Adrenal gland (tissue), 12 donors: ENCODE data around the gene ATP2B3. TPM values are rescaled to one million over a fixed set of nuclear protein-coding genes. Genes with fewer than 3 reads are reported as not detected.

Experiments used
- DNase-seq, 7 donors: peaks; one replicate each; pipeline ENCODE4 v3.0.0-alpha.2; 2019 to 2020
- H3K27ac ChIP-seq, 5 donors: fragments of 200-600 bp; sonication (generic) in 4 of 5; 1 replicate in 3 of 5; 2 replicates in 2 of 5; pipeline versions ENCODE4 v1.5.1 to v1.8.0; 2016 to 2020; ENCODE audit warnings: mild to moderate bottlenecking in 1 of 5
- H3K27me3 ChIP-seq: fragments of 200-600 bp; 2 replicates; pipeline ENCODE4 v1.8.0; 2021
- H3K36me3 ChIP-seq, 2 donors: fragments of 200-600 bp; replicated peaks in 1 of 2; 1 replicate in 1 of 2; 2 replicates in 1 of 2; pipeline versions ENCODE4 v1.5.1 to v1.8.0; 2018 to 2022
- H3K4me1 ChIP-seq, 2 donors: fragments of 200-600 bp; replicated peaks in 1 of 2; 1 replicate in 1 of 2; 2 replicates in 1 of 2; pipeline versions ENCODE4 v1.5.1 to v1.8.0; 2018 to 2021
- H3K4me3 ChIP-seq, 4 donors: fragments of 200-600 bp; sonication (generic) in 3 of 4; one replicate each; pipeline ENCODE4 v1.5.1; 2016 to 2018
- H3K9me3 ChIP-seq, 3 donors: fragments of 200-600 bp; sonication (generic) in 1 of 3; replicated peaks in 1 of 3; 1 replicate in 2 of 3; 2 replicates in 1 of 3; pipeline versions ENCODE4 v1.5.1 to v1.8.0; 2016 to 2021
- POLR2A ChIP-seq, 2 donors: fragments of 450-650 bp; IDR thresholded peaks; one replicate each; pipeline ENCODE4 v1.6.1; 2017; ENCODE audit warnings: antibody characterized with exemption in 2 of 2, mild to moderate bottlenecking in 2 of 2, moderate library complexity in 1 of 2
- WGBS, 4 donors: extraction: QIAGEN DNeasy Blood & Tissue Kit in 2 of 4; methylation state at CpG; one replicate each; pipeline versions ENCODE4 v1.1.5 to v1.1.7; 2013 to 2017; 5-methylcytosine and 5-hydroxymethylcytosine counted together
- intact Hi-C, 2 donors: fragments of 100-400 bp; cut with DNase I; formaldehyde crosslinking; loops; one replicate each; pipeline versions ENCODE4 v1.14.1 to v1.15.0; 2022 to 2023
- polyA plus RNA-seq, 3 donors: library from polyadenylated mRNA; stranded (reverse); fragments of 200-250 nt in 2 of 3; fragments of 350-450 nt in 1 of 3; fragmentation: Illumina TruSeq in 1 of 3; extraction: RNeasy Lipid Tissue Mini Kit (QIAGEN cat#74804) in 1 of 3; gene quantifications; one replicate each; pipeline ENCODE4 v1.2.3, GENCODE V29; 2013 to 2014
- total RNA-seq, 9 donors: library from RNA; depleted of rRNA in 4 of 9; stranded (reverse); fragments of >200 nt in 4 of 9; fragments of 120-200 nt in 1 of 9; fragmentation: NEBNext Ultra II Directional in 1 of 9; extraction: Animal tissue kit (Norgen Biotek cat#: 25700) in 1 of 9; gene quantifications; one replicate each; pipeline versions ENCODE4 v1.1.0 to v1.2.4, GENCODE V29; 2013 to 2023
- TF ChIP-seq, protein P1 (sequence below), 6 experiments: fragments of 450-650 bp in 4 of 6; fragments of 200-600 bp in 2 of 6; sonication (generic) in 1 of 6; IDR thresholded peaks; 1 replicate in 5 of 6; 2 replicates in 1 of 6; pipeline versions ENCODE4 v1.5.1 to v1.8.0; 2016 to 2021; ENCODE audit warnings: antibody characterized with exemption in 6 of 6, mild to moderate bottlenecking in 2 of 6, moderate library complexity in 1 of 6
- donor health status: healthy with polysubstance abuse.
- donor health status: Bipolar disorder and iron deficiency.
- donor health status: DM: yes; HTN: yes; CAD: no.
- donor health status: DM: no; HTN: no; CAD: no.
- donor health status: DM: no; HTN: no; CAD: no.
- donor health status: DM: yes; HTN: yes; CAD: no.

The ATP2B3 gene
- total and polyA plus RNA-seq, 12 donors: 1.1 to 46.4 (median 15.4) TPM

DNA sequence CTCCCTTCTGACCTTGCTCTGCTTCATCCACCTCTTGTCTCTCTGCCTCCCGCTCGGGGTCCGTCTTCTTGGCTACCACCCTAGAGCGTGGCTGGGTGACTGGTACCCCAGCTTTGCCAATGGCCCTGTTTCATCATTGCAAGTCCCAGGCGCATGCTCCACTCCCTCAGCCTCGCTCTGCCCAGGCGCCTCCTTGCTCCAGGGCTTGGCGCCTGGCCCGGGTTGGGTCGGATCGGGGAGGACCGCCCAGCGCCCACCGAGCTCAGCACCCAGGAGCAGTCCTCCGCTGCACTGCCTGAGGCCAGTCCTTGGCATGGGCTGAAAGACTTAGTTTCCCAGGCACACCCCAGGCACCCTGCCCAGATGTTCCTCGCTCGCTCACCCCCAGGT lies 22.1 kb upstream of the ATP2B3 start:
- Histone ChIP-seq H3K4me3 (peak overlapping the region in 1 of 4 donors; percentile 38), H3K9me3 (no peaks in the 10 kb centered on the region), H3K4me1 (no peaks in the 10 kb centered on the region), H3K27ac (peak overlapping the region in 1 of 5 donors; percentile 81), H3K36me3 (no peaks in the 10 kb centered on the region), H3K27me3 (peaks cover 11% of the 10 kb centered on the region)
- 22 to 57% (median 49%) methylated on average over 7 to 17 of the region's 17 CpGs for WGBS, 4 donors
- peak in 1 of 7 donors; percentile 12 for DNase-seq
- TF ChIP-seq, protein P1, sequence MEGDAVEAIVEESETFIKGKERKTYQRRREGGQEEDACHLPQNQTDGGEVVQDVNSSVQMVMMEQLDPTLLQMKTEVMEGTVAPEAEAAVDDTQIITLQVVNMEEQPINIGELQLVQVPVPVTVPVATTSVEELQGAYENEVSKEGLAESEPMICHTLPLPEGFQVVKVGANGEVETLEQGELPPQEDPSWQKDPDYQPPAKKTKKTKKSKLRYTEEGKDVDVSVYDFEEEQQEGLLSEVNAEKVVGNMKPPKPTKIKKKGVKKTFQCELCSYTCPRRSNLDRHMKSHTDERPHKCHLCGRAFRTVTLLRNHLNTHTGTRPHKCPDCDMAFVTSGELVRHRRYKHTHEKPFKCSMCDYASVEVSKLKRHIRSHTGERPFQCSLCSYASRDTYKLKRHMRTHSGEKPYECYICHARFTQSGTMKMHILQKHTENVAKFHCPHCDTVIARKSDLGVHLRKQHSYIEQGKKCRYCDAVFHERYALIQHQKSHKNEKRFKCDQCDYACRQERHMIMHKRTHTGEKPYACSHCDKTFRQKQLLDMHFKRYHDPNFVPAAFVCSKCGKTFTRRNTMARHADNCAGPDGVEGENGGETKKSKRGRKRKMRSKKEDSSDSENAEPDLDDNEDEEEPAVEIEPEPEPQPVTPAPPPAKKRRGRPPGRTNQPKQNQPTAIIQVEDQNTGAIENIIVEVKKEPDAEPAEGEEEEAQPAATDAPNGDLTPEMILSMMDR (IDR thresholded peaks at IDR 0.05): peak in 1 of 6 experiments; percentile 0
- no peak for TF ChIP-seq POLR2A (IDR thresholded peaks at IDR 0.05)
- intact Hi-C loops: no loop called here

DNA sequence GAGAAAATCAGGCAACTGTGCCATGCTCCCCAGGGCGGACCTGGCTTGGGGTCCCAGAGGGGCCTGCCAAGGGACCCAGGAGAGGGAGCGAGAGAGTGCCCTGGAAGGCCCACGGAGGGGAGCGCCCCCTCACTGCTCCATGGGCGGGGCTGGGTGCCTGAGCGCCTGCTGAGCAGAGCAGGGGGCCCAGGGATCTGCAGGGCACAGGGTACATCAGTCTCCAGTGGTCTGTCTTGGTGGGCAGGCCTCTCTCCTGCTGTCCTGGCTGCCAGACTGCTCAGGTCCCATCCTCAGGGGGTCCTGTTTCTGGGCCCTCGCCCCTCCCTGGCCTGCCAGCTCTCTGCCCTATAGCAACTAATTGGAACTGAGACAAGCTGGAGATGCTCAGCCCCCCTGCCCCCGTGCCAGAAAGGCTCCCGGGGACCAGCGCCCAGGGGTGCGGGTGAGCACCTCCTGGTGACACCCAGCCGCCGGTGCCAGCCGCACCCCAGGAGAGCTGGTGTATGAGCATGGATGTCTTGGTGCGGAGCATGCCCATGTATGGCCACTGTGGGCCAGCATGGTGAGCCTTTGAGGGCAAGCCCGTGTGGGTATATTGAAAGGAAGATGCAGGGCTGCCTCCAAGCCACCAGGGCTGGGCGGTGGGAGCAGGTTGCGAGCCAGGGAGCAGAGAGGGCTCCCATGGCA lies 21.4 kb upstream of the ATP2B3 start:
- H3K36me3 ChIP-seq: no peaks in the 10 kb centered on the region
- intact Hi-C loops: no loop called here
- DNase-seq: no peak

DNA sequence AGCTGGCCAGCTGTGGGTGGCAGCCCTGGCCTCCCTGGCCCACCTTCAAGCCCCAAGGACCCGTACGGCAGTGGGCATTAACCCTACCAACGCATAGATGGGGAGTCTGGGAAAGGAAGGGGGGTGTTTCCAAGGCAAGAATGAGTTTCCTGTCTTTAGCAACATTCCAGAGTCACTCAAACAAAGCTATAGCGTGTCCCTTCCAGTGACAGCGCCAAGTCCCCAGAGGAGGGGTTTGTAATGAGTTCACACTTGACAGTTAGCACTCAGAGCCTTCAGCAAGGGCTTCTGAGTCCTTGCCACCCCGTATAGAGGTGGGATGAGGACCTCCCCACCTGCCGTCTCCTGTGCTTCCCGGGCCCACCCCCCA lies 20.9 kb upstream of the ATP2B3 start:
- TF ChIP-seq, protein P1 (IDR thresholded peaks at IDR 0.05): no peak
- TF ChIP-seq POLR2A (IDR thresholded peaks at IDR 0.05): no peak
- Histone ChIP-seq H3K27ac (peak overlapping the region in 1 of 5 donors; percentile 81), H3K4me1 (no peaks in the 10 kb centered on the region), H3K4me3 (no peak overlapping the region), H3K27me3 (peaks cover 11% of the 10 kb centered on the region), H3K9me3 (no peaks in the 10 kb centered on the region), H3K36me3 (no peaks in the 10 kb centered on the region)
- DNase-seq: no peak
- intact Hi-C loops: no loop called here
- WGBS, 4 donors: 66 to 83% (median 74%) methylated on average over 1 to 8 of the region's 8 CpGs

More for the DNA sequence above, 21.4 kb upstream of the ATP2B3 start:
- H3K27ac ChIP-seq: peak overlapping the region in 1 of 5 donors; percentile 81
- H3K9me3 ChIP-seq: no peaks in the 10 kb centered on the region
- H3K4me1 ChIP-seq: no peaks in the 10 kb centered on the region
- H3K4me3 ChIP-seq: peak overlapping the region in 1 of 4 donors; percentile 38
- H3K27me3 ChIP-seq: peaks cover 11% of the 10 kb centered on the region
- 69 to 84% (median 71%) methylated on average over 6 to 18 of the region's 18 CpGs; no CpG with 5 or more reads in 1 of the 4 donors for WGBS, 4 donors
- TF ChIP-seq, protein P1 (IDR thresholded peaks at IDR 0.05): peak in 1 of 6 experiments; percentile 2
- TF ChIP-seq POLR2A (IDR thresholded peaks at IDR 0.05): no peak

DNA sequence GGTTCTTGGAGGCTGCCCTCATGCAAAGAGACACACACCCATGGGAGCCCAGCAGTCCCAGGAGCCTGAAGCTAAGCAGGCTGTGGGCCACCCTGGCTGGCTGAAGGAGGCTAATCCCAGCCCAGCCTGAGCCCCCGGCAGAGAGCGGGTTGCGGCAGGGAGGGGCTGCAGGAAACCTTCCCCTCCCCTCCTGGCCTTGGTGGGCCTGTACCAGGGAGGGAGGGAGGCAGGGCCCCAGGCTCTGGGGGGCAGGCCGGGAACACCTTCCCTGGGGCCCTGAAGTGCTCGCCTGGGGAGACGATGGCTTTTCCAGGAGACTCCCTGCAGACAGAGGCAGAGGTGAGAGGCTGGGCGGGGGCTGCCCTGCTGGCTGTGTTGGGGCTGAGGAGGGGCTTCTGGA lies 19.0 kb upstream of the ATP2B3 start:
- Histone ChIP-seq H3K9me3 (no peaks in the 10 kb centered on the region), H3K27me3 (peaks cover 17% of the 10 kb centered on the region), H3K27ac (no peak overlapping the region), H3K4me1 (no peaks in the 10 kb centered on the region), H3K36me3 (no peaks in the 10 kb centered on the region), H3K4me3 (no peak overlapping the region)
- intact Hi-C loops: no loop called here
- WGBS, 4 donors: 72 to 82% (median 78%) methylated on average over 4 to 7 of the region's 7 CpGs; no CpG with 5 or more reads in 1 of the 4 donors
- DNase-seq: no peak
- no peak for TF ChIP-seq POLR2A (IDR thresholded peaks at IDR 0.05)
- TF ChIP-seq, protein P1 (IDR thresholded peaks at IDR 0.05): no peak
